ENCODE data around the gene OR52W1.
"Not testable (repeated sequence)": the region's sequence is repeated elsewhere in the genome, so short reads cannot be mapped to it uniquely, and the experiment has no call there.

The OR52W1 gene

DNA sequence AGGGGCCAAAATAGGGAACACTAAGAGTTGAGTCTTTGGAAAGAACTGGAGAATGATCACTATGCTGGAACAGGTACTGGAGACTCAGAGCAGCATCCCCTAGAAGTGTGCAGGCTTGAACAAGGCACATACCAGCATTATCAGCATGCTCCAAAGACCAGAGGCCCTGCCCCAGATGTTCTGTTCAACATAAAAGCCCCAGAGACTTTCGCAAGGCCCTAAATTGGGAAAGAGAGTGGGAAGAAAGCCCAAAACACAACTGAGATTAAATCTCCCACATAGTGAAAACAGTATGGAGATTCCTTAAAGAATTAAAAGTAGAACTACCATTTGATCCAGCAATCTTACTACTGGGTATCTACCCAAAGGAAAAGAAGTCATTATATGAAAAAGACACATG lies 49.2 kb downstream of the OR52W1 start:
- no peak for TF ChIP-seq EZH2 (IDR thresholded peaks at IDR 0.05; ENCODE audit: borderline replicate concordance, low read length)
- TF ChIP-seq, protein P1, sequence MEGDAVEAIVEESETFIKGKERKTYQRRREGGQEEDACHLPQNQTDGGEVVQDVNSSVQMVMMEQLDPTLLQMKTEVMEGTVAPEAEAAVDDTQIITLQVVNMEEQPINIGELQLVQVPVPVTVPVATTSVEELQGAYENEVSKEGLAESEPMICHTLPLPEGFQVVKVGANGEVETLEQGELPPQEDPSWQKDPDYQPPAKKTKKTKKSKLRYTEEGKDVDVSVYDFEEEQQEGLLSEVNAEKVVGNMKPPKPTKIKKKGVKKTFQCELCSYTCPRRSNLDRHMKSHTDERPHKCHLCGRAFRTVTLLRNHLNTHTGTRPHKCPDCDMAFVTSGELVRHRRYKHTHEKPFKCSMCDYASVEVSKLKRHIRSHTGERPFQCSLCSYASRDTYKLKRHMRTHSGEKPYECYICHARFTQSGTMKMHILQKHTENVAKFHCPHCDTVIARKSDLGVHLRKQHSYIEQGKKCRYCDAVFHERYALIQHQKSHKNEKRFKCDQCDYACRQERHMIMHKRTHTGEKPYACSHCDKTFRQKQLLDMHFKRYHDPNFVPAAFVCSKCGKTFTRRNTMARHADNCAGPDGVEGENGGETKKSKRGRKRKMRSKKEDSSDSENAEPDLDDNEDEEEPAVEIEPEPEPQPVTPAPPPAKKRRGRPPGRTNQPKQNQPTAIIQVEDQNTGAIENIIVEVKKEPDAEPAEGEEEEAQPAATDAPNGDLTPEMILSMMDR (IDR thresholded peaks at IDR 0.05; ENCODE audit: low read length), result no peak
- Histone ChIP-seq H2AFZ (ENCODE audit: low read length) (no peak overlapping the region), H3K79me2 (ENCODE audit: insufficient read depth, low read length) (no peaks in the 10 kb centered on the region), H3K9ac (ENCODE audit: low read length) (no peak overlapping the region), H3K27ac (ENCODE audit: low read depth, low read length, poor library complexity, severe bottlenecking) (no peak overlapping the region), H3K27me3 (ENCODE audit: insufficient read depth, low read length) (no peaks in the 10 kb centered on the region), H3K9me3 (ENCODE audit: low read length) (no peaks in the 10 kb centered on the region), H3F3A (ENCODE audit: insufficient read depth, low read length) (no peaks in the 10 kb centered on the region), H3K4me1 (ENCODE audit: insufficient read depth, low read length, severe bottlenecking) (no peaks in the 10 kb centered on the region), H3K36me3 (ENCODE audit: insufficient read depth, low read length) (no peaks in the 10 kb centered on the region), H3K4me2 (ENCODE audit: low read length) (no peak overlapping the region), H3K4me3 (ENCODE audit: low read depth, low read length, poor library complexity, severe bottlenecking) (no peak overlapping the region), H3K9me2 (ENCODE audit: low read depth, low read length) (no peaks in the 10 kb centered on the region), H4K20me1 (ENCODE audit: insufficient read depth, low read length) (no peaks in the 10 kb centered on the region)

DNA sequence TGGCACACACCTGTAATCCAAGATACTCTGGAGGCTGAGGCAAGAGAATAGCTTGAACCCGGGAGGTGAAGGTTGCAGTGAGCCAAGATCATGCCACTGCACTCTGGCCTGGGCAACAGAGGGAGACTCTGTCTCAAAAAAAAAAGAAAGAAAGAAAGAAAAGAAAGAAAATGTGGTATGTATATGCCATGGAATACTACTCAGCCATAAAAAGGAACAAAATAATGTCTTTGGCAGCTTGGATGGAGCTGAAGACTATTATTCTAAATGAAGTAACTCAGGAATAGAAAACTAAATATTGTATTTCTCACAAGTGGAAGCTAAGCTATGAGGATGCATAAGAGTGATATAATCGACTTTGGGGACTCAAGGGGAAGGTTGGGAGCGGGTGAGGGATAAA lies 49.9 kb downstream of the OR52W1 start:
- H4K20me1 ChIP-seq (ENCODE audit: insufficient read depth, low read length); H3K27me3 ChIP-seq (ENCODE audit: insufficient read depth, low read length); H3K4me1 ChIP-seq (ENCODE audit: insufficient read depth, low read length, severe bottlenecking); H2AFZ ChIP-seq (ENCODE audit: low read length); H3K4me2 ChIP-seq (ENCODE audit: low read length); H3K27ac ChIP-seq (ENCODE audit: low read depth, low read length, poor library complexity, severe bottlenecking); H3F3A ChIP-seq (ENCODE audit: insufficient read depth, low read length); H3K36me3 ChIP-seq (ENCODE audit: insufficient read depth, low read length); H3K9me3 ChIP-seq (ENCODE audit: low read length); H3K79me2 ChIP-seq (ENCODE audit: insufficient read depth, low read length); H3K9ac ChIP-seq (ENCODE audit: low read length); H3K4me3 ChIP-seq (ENCODE audit: low read depth, low read length, poor library complexity, severe bottlenecking); H3K9me2 ChIP-seq (ENCODE audit: low read depth, low read length): not testable (repeated sequence)
